Endothelial cell (in vitro differentiated cells): ENCODE measurements around the gene FCN3. TPM values are rescaled to one million over a fixed set of nuclear protein-coding genes. Genes with fewer than 3 reads are reported as not detected.
"Not testable (repeated sequence)": the region's sequence is repeated elsewhere in the genome, so short reads cannot be mapped to it uniquely, and the experiment has no call there.

ENCODE experiments used
- DNase-seq: peaks from one replicate; pipeline ENCODE4 v3.0.0; 2021; ENCODE audit warnings: low spot score
- H3K27ac Mint-ChIP-seq: one replicate; pipeline ENCODE4 v1.8.0; 2021; ENCODE audit warnings: mixed read lengths, inconsistent platforms; ENCODE audit not compliant: unreplicated experiment
- H3K27me3 Mint-ChIP-seq: one replicate; pipeline ENCODE4 v1.8.0; 2021; ENCODE audit warnings: mild to moderate bottlenecking, moderate library complexity, mixed read lengths, inconsistent platforms; ENCODE audit not compliant: unreplicated experiment
- H3K36me3 Mint-ChIP-seq: one replicate; pipeline ENCODE4 v1.8.0; 2021; ENCODE audit warnings: mild to moderate bottlenecking, low read depth, mixed read lengths, inconsistent platforms; ENCODE audit not compliant: unreplicated experiment
- H3K4me1 Mint-ChIP-seq: one replicate; pipeline ENCODE4 v1.8.0; 2021; ENCODE audit warnings: mild to moderate bottlenecking, mixed read lengths, inconsistent platforms; ENCODE audit not compliant: unreplicated experiment
- H3K4me3 Mint-ChIP-seq: one replicate; pipeline ENCODE4 v1.8.0; 2021; ENCODE audit warnings: mild to moderate bottlenecking, mixed read lengths, inconsistent platforms; ENCODE audit not compliant: unreplicated experiment
- H3K9me3 Mint-ChIP-seq: one replicate; pipeline ENCODE4 v1.8.0; 2021; ENCODE audit warnings: mixed read lengths, inconsistent platforms; ENCODE audit not compliant: unreplicated experiment
- CTCF ChIP-seq: fragments of 200-600 bp; sonication (generic); IDR thresholded peaks from one replicate; pipeline ENCODE4 v1.5.0; 2021; ENCODE audit warnings: antibody characterized with exemption; ENCODE audit not compliant: unreplicated experiment
- total RNA-seq: library from RNA; stranded (reverse); fragmentation: NEBNext Ultra II Directional; extraction: Animal tissue kit (Norgen Biotek cat#: 25700); gene quantifications from one replicate; pipeline ENCODE4 v1.2.1, GENCODE V29; 2021; ENCODE audit not compliant: unreplicated experiment

FCN3 gene
- total RNA-seq, 1 donor from 2014 or later, result 132 TPM

GRCh38 chr1:27392778-27393635 lies 18.4 kb upstream of the FCN3 start:
- no peaks in the 10 kb centered on the region for H3K9me3 Mint-ChIP-seq
- H3K27me3 Mint-ChIP-seq, result peaks cover 21% of the 10 kb centered on the region
- DNase-seq, result no peak
- peaks cover 33% of the 10 kb centered on the region for H3K4me1 Mint-ChIP-seq
- H3K27ac Mint-ChIP-seq, result no peak overlapping the region
- TF ChIP-seq CTCF, result peak; percentile 19
- peak overlapping the region; percentile 92 for H3K4me3 Mint-ChIP-seq
- peaks cover 6% of the 10 kb centered on the region for H3K36me3 Mint-ChIP-seq

- no peak for TF ChIP-seq CTCF
- Mint-ChIP-seq H3K4me1 (peaks cover 30% of the 10 kb centered on the region), H3K27me3 (peaks cover 15% of the 10 kb centered on the region), H3K9me3 (no peaks in the 10 kb centered on the region), H3K4me3 (peak within 1 kb of the TSS; percentile 92), H3K27ac (no peak within 1 kb of the TSS), H3K36me3 (peaks cover 4% of the 10 kb centered on the region)
- DNase-seq, result peak; percentile 91
Observed at GRCh38 chr1:27392096-27392777, 17.6 kb upstream of the FCN3 start, which contains the start of gene GPR3. Gene GPR3 (plus strand): TSS chr1:27392622. CDS start chr1:27393799, 1,177 bp downstream.

- Mint-ChIP-seq H3K4me3 (peak overlapping the region; percentile 89), H3K27me3 (peaks cover 15% of the 10 kb centered on the region), H3K4me1 (peaks cover 27% of the 10 kb centered on the region), H3K9me3 (no peaks in the 10 kb centered on the region), H3K27ac (no peak overlapping the region), H3K36me3 (peaks cover 4% of the 10 kb centered on the region)
- no peak for DNase-seq
- no peak for TF ChIP-seq CTCF
Observed at GRCh38 chr1:27391511-27392095, 17.0 kb upstream of the FCN3 start.

GRCh38 chr1:27388337-27389005 lies 13.8 kb upstream of the FCN3 start:
- DNase-seq, result peak; percentile 63
- peak overlapping the region; percentile 60 for H3K4me3 Mint-ChIP-seq
- TF ChIP-seq CTCF, result peak; percentile 96
- no peaks in the 10 kb centered on the region for H3K36me3 Mint-ChIP-seq
- peaks cover 23% of the 10 kb centered on the region for H3K4me1 Mint-ChIP-seq
- peak overlapping the region; percentile 91 for H3K27ac Mint-ChIP-seq
- H3K9me3 Mint-ChIP-seq, result no peaks in the 10 kb centered on the region
- peaks cover 10% of the 10 kb centered on the region for H3K27me3 Mint-ChIP-seq

GRCh38 chr1:27384797-27385196 lies 10.2 kb upstream of the FCN3 start:
- H3K4me3 Mint-ChIP-seq, H3K27me3 Mint-ChIP-seq, H3K36me3 Mint-ChIP-seq, H3K9me3 Mint-ChIP-seq, DNase-seq, H3K27ac Mint-ChIP-seq: not testable (repeated sequence)
- peaks cover 12% of the 10 kb centered on the region for H3K4me1 Mint-ChIP-seq
